D721Med (cell line): ENCODE measurements around the gene HNRNPK.
A peak's percentile ranks its signal among the peaks of the same experiment; 100 is the strongest.

ENCODE experiments used
- DNase-seq: peaks from one replicate; pipeline ENCODE4 v3.0.0; 2011; ENCODE audit warnings: low spot score; ENCODE audit not compliant: insufficient read length
- FAIRE-seq: peaks from 2 replicates; lab custom pipeline; 2011; peaks lifted over from hg19 to GRCh38; lab: Jason Lieb, UNC
- TF ChIP-seq, protein P1 (sequence below): IDR thresholded peaks from 2 replicates; pipeline ENCODE4 v1.5.1; 2012; ENCODE audit warnings: mild to moderate bottlenecking, control low read depth; ENCODE audit not compliant: insufficient read depth; ENCODE audit errors: missing control alignments

HNRNPK gene

GRCh38 chr9:83979812-83980394 is at the start of gene HNRNPK:
TSS of gene HNRNPK (minus strand) at chr9:83980215. CDS start at chr9:83978252, 1,963 bp downstream.
- TF ChIP-seq, protein P1, sequence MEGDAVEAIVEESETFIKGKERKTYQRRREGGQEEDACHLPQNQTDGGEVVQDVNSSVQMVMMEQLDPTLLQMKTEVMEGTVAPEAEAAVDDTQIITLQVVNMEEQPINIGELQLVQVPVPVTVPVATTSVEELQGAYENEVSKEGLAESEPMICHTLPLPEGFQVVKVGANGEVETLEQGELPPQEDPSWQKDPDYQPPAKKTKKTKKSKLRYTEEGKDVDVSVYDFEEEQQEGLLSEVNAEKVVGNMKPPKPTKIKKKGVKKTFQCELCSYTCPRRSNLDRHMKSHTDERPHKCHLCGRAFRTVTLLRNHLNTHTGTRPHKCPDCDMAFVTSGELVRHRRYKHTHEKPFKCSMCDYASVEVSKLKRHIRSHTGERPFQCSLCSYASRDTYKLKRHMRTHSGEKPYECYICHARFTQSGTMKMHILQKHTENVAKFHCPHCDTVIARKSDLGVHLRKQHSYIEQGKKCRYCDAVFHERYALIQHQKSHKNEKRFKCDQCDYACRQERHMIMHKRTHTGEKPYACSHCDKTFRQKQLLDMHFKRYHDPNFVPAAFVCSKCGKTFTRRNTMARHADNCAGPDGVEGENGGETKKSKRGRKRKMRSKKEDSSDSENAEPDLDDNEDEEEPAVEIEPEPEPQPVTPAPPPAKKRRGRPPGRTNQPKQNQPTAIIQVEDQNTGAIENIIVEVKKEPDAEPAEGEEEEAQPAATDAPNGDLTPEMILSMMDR: no peak
- DNase-seq (peak; percentile 75), FAIRE-seq (no peak)

GRCh38 chr9:84027201-84027600 is 47.2 kb upstream of the HNRNPK start:
- TF ChIP-seq, protein P1: no peak
- FAIRE-seq: no peak

GRCh38 chr9:84024041-84024575 is 44.1 kb upstream of the HNRNPK start:
- no peak for FAIRE-seq
- TF ChIP-seq, protein P1: no peak
- DNase-seq: no peak

More at GRCh38 chr9:84027201-84027600, 47.2 kb upstream of the HNRNPK start:
- no peak for DNase-seq

DNA sequence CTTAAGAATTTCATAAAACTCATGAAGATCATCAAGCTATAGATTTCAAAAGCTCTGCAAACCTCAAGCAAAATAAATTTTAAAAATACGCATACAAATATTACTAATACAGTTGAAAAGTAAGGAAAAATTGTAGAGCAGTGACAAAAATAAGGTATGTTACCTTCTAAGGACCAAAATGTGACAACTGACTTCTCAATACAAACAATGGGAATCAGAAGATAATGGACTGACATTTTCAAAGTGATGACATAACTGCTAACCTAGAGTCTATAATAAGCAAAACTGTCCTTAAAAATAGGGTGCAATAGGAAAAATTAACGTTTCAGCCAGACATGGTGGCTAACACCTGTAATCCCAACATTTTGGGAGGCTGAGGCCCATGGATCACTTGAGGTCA is 27.6 kb upstream of the HNRNPK start:
- FAIRE-seq (no peak), DNase-seq (no peak)
- TF ChIP-seq, protein P1: no peak

DNA sequence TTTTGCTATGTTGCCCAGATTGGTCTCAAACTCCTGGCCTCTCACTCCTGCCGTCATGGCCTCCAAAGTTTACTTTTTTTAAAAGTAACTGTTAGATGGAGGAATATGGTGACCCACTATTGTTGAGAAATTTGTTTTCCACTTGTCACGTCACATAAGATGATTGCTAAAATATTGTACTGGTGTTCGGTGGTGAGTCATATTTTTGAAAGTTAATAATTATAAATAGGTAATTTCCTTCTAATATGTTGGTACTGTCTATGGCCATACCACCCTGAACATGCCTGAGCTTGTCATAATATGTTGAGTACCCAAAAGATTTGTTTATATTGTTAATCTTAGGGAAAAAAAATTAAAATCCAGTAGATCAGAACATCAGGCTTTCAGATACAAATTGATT is 23.2 kb upstream of the HNRNPK start:
- DNase-seq (no peak), FAIRE-seq (no peak)
- TF ChIP-seq, protein P1: no peak

DNA sequence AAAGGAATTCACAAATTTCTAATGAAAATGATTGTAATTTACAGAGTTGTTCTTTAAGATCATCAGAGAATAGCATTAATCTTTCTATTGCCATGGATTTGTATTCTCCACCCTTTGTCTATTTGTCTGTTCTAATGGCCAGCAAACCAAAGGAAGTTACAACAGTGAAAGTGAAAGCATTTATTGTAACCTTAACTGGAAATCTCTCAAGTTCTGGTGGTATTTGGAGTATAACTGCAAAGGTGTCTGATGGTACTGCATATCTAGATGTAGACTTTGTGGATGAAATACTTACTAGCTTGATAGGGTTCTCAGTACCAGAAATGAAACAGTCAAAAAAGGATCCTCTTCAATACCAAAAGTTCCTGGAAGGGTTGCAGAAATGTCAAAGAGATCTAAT is 22.3 kb upstream of the HNRNPK start:
- TF ChIP-seq, protein P1: no peak
- DNase-seq: no peak
- FAIRE-seq: no peak

- TF ChIP-seq, protein P1: no peak
- FAIRE-seq (no peak), DNase-seq (no peak)
Observed at GRCh38 chr9:84001621-84002020, 21.6 kb upstream of the HNRNPK start.
